ENCODE measurements around the gene LSP1.

LSP1 gene

GRCh38 chr11:1825039-1825740 is 27.7 kb upstream of the LSP1 start:
- no peak overlapping the region for H3K27ac ChIP-seq (ENCODE audit: low read depth, low read length)
- H3K27me3 ChIP-seq (ENCODE audit: insufficient read depth, low read length) = no peaks in the 10 kb centered on the region; the same call in 1 of the 2 replicates
- H3K4me1 ChIP-seq (ENCODE audit: control insufficient read depth, insufficient read depth, low read length, unreplicated experiment) = peaks cover 40% of the 10 kb centered on the region
- H2AFZ ChIP-seq (ENCODE audit: low read length, unreplicated experiment) = no peak overlapping the region
- no peaks in the 10 kb centered on the region for H3K79me2 ChIP-seq (ENCODE audit: control insufficient read depth, insufficient read depth, low read length, unreplicated experiment)
- H3K4me3 ChIP-seq (ENCODE audit: low read depth, low read length) = no peak overlapping the region
- no peaks in the 10 kb centered on the region for H3K36me3 ChIP-seq (ENCODE audit: insufficient read depth, low read length)

- H3K27ac ChIP-seq (ENCODE audit: low read depth, low read length) = peak overlapping the region; percentile 91
- H3K79me2 ChIP-seq (ENCODE audit: control insufficient read depth, insufficient read depth, low read length, unreplicated experiment) = no peaks in the 10 kb centered on the region
- no peak overlapping the region for H2AFZ ChIP-seq (ENCODE audit: low read length, unreplicated experiment)
- H3K36me3 ChIP-seq (ENCODE audit: insufficient read depth, low read length) = no peaks in the 10 kb centered on the region
- no peaks in the 10 kb centered on the region; the same call in 1 of the 2 replicates for H3K27me3 ChIP-seq (ENCODE audit: insufficient read depth, low read length)
- H3K4me3 ChIP-seq (ENCODE audit: low read depth, low read length) = no peak overlapping the region
- H3K4me1 ChIP-seq (ENCODE audit: control insufficient read depth, insufficient read depth, low read length, unreplicated experiment) = peaks cover 40% of the 10 kb centered on the region
Measured at GRCh38 chr11:1825785-1826451, 27.0 kb upstream of the LSP1 start.

- Histone ChIP-seq H3K27ac (ENCODE audit: low read depth, low read length) (peak overlapping the region; percentile 91), H3K79me2 (ENCODE audit: control insufficient read depth, insufficient read depth, low read length, unreplicated experiment) (no peaks in the 10 kb centered on the region), H3K36me3 (ENCODE audit: insufficient read depth, low read length) (no peaks in the 10 kb centered on the region), H3K4me1 (ENCODE audit: control insufficient read depth, insufficient read depth, low read length, unreplicated experiment) (peaks cover 40% of the 10 kb centered on the region), H2AFZ (ENCODE audit: low read length, unreplicated experiment) (no peak overlapping the region), H3K27me3 (ENCODE audit: insufficient read depth, low read length) (no peaks in the 10 kb centered on the region), H3K4me3 (ENCODE audit: low read depth, low read length) (peak overlapping the region; percentile 53; the same call in 1 of the 2 replicates)
Measured at GRCh38 chr11:1826552-1827094, 26.3 kb upstream of the LSP1 start.

GRCh38 chr11:1827095-1827813 is 25.6 kb upstream of the LSP1 start:
- Histone ChIP-seq H3K4me1 (ENCODE audit: control insufficient read depth, insufficient read depth, low read length, unreplicated experiment) (peaks cover 40% of the 10 kb centered on the region), H3K4me3 (ENCODE audit: low read depth, low read length) (peak overlapping the region; percentile 53; the same call in 1 of the 2 replicates), H2AFZ (ENCODE audit: low read length, unreplicated experiment) (no peak overlapping the region), H3K27ac (ENCODE audit: low read depth, low read length) (peak overlapping the region; percentile 91), H3K79me2 (ENCODE audit: control insufficient read depth, insufficient read depth, low read length, unreplicated experiment) (no peaks in the 10 kb centered on the region), H3K36me3 (ENCODE audit: insufficient read depth, low read length) (no peaks in the 10 kb centered on the region), H3K27me3 (ENCODE audit: insufficient read depth, low read length) (no peaks in the 10 kb centered on the region)

- H3K79me2 ChIP-seq (ENCODE audit: control insufficient read depth, insufficient read depth, low read length, unreplicated experiment) = no peaks in the 10 kb centered on the region
- H3K36me3 ChIP-seq (ENCODE audit: insufficient read depth, low read length) = no peaks in the 10 kb centered on the region
- no peak overlapping the region for H2AFZ ChIP-seq (ENCODE audit: low read length, unreplicated experiment)
- H3K4me1 ChIP-seq (ENCODE audit: control insufficient read depth, insufficient read depth, low read length, unreplicated experiment) = peaks cover 40% of the 10 kb centered on the region
- H3K27ac ChIP-seq (ENCODE audit: low read depth, low read length) = peak overlapping the region; percentile 91; the same call in 1 of the 2 replicates
- peak overlapping the region; percentile 29; the same call in 1 of the 2 replicates for H3K4me3 ChIP-seq (ENCODE audit: low read depth, low read length)
- no peaks in the 10 kb centered on the region for H3K27me3 ChIP-seq (ENCODE audit: insufficient read depth, low read length)
Measured at GRCh38 chr11:1827931-1828330, 25.0 kb upstream of the LSP1 start.

- Histone ChIP-seq H3K27ac (ENCODE audit: low read depth, low read length) (peak overlapping the region; percentile 69), H3K36me3 (ENCODE audit: insufficient read depth, low read length) (no peaks in the 10 kb centered on the region), H2AFZ (ENCODE audit: low read length, unreplicated experiment) (no peak overlapping the region), H3K27me3 (ENCODE audit: insufficient read depth, low read length) (no peaks in the 10 kb centered on the region), H3K79me2 (ENCODE audit: control insufficient read depth, insufficient read depth, low read length, unreplicated experiment) (no peaks in the 10 kb centered on the region), H3K4me1 (ENCODE audit: control insufficient read depth, insufficient read depth, low read length, unreplicated experiment) (peaks cover 40% of the 10 kb centered on the region), H3K4me3 (ENCODE audit: low read depth, low read length) (no peak overlapping the region)
Measured at GRCh38 chr11:1828542-1828941, 24.3 kb upstream of the LSP1 start.

GRCh38 chr11:1829039-1829820 is 23.7 kb upstream of the LSP1 start:
- H3K4me1 ChIP-seq (ENCODE audit: control insufficient read depth, insufficient read depth, low read length, unreplicated experiment) = peaks cover 40% of the 10 kb centered on the region
- H3K4me3 ChIP-seq (ENCODE audit: low read depth, low read length) = no peak overlapping the region
- H3K79me2 ChIP-seq (ENCODE audit: control insufficient read depth, insufficient read depth, low read length, unreplicated experiment) = no peaks in the 10 kb centered on the region
- no peak overlapping the region for H2AFZ ChIP-seq (ENCODE audit: low read length, unreplicated experiment)
- no peaks in the 10 kb centered on the region for H3K27me3 ChIP-seq (ENCODE audit: insufficient read depth, low read length)
- H3K27ac ChIP-seq (ENCODE audit: low read depth, low read length) = peak overlapping the region; percentile 69
- no peaks in the 10 kb centered on the region for H3K36me3 ChIP-seq (ENCODE audit: insufficient read depth, low read length)

- Histone ChIP-seq H3K27me3 (ENCODE audit: insufficient read depth, low read length) (no peaks in the 10 kb centered on the region), H3K36me3 (ENCODE audit: insufficient read depth, low read length) (no peaks in the 10 kb centered on the region), H2AFZ (ENCODE audit: low read length, unreplicated experiment) (no peak overlapping the region), H3K4me1 (ENCODE audit: control insufficient read depth, insufficient read depth, low read length, unreplicated experiment) (peaks cover 40% of the 10 kb centered on the region), H3K27ac (ENCODE audit: low read depth, low read length) (no peak overlapping the region), H3K79me2 (ENCODE audit: control insufficient read depth, insufficient read depth, low read length, unreplicated experiment) (no peaks in the 10 kb centered on the region), H3K4me3 (ENCODE audit: low read depth, low read length) (no peak overlapping the region)
Measured at GRCh38 chr11:1830004-1830321, 22.9 kb upstream of the LSP1 start.

GRCh38 chr11:1830322-1831223 is 22.3 kb upstream of the LSP1 start:
- H3K4me3 ChIP-seq (ENCODE audit: low read depth, low read length) = no peak overlapping the region
- H2AFZ ChIP-seq (ENCODE audit: low read length, unreplicated experiment) = no peak overlapping the region
- no peaks in the 10 kb centered on the region for H3K27me3 ChIP-seq (ENCODE audit: insufficient read depth, low read length)
- H3K36me3 ChIP-seq (ENCODE audit: insufficient read depth, low read length) = no peaks in the 10 kb centered on the region
- H3K27ac ChIP-seq (ENCODE audit: low read depth, low read length) = no peak overlapping the region
- peaks cover 40% of the 10 kb centered on the region for H3K4me1 ChIP-seq (ENCODE audit: control insufficient read depth, insufficient read depth, low read length, unreplicated experiment)
- H3K79me2 ChIP-seq (ENCODE audit: control insufficient read depth, insufficient read depth, low read length, unreplicated experiment) = no peaks in the 10 kb centered on the region

Measured in ACC112 (cell line).